Kidney (tissue), 14 donors: ENCODE data around the gene MEN1. TPM values are rescaled to one million over a fixed set of nuclear protein-coding genes. Genes with fewer than 3 reads are reported as not detected.

Experiments
- DNase-seq, 5 donors: peaks; one replicate each; pipeline ENCODE4 v3.0.0-alpha.2; 2013 to 2020
- FAIRE-seq: peaks from 2 replicates; lab custom pipeline; 2012; peaks lifted over from hg19 to GRCh38; lab: Jason Lieb, UNC
- H3K27ac ChIP-seq, 2 donors: one replicate each; pipeline ENCODE4 v1.7.0; 2013; ENCODE audit warnings: low read depth in 2 of 2, low read length in 2 of 2, inconsistent platforms in 1 of 2
- H3K27me3 ChIP-seq: one replicate; pipeline ENCODE4 v1.7.1; 2013; ENCODE audit warnings: low read length, inconsistent platforms; ENCODE audit not compliant: control insufficient read depth, insufficient read depth
- H3K36me3 ChIP-seq, 3 donors: one replicate each; pipeline versions ENCODE4 v1.7.0 to v1.7.1; 2013; ENCODE audit warnings: low read length in 3 of 3, control low read depth in 1 of 3, inconsistent platforms in 1 of 3; ENCODE audit not compliant: insufficient read depth in 3 of 3, control insufficient read depth in 2 of 3
- H3K4me1 ChIP-seq, 3 donors: one replicate each; pipeline versions ENCODE4 v1.7.0 to v1.7.1; 2013; ENCODE audit warnings: low read length in 3 of 3, inconsistent platforms in 1 of 3, low read depth in 1 of 3; ENCODE audit not compliant: control insufficient read depth in 2 of 3, insufficient read depth in 2 of 3
- H3K4me3 ChIP-seq, 3 donors: one replicate each; pipeline versions ENCODE4 v1.7.0 to v1.8.1; 2013; ENCODE audit warnings: low read length in 3 of 3, control low read depth in 1 of 3, inconsistent platforms in 1 of 3
- H3K9ac ChIP-seq, 3 donors: one replicate each; pipeline versions ENCODE4 v1.7.0 to v1.7.1; 2013; ENCODE audit warnings: low read length in 3 of 3, control low read depth in 1 of 3, inconsistent platforms in 1 of 3
- H3K9me3 ChIP-seq, 3 donors: one replicate each; pipeline versions ENCODE4 v1.7.0 to v1.7.1; 2013; ENCODE audit warnings: low read length in 3 of 3, control low read depth in 1 of 3, inconsistent platforms in 1 of 3; ENCODE audit not compliant: control insufficient read depth in 2 of 3, insufficient read depth in 1 of 3
- CTCF ChIP-seq: IDR thresholded peaks from 3 replicates; pipeline ENCODE4 v1.5.1; 2012; ENCODE audit warnings: mild to moderate bottlenecking, moderate library complexity, borderline replicate concordance; ENCODE audit not compliant: insufficient read depth; ENCODE audit errors: extremely low read depth
- intact Hi-C: fragments of 100-400 bp; cut with DNase I; formaldehyde crosslinking; loops from one replicate; pipeline ENCODE4 v1.11.1; 2022
- polyA plus RNA-seq: library from polyadenylated mRNA; stranded (reverse); fragments of 350-450 nt; fragmentation: Illumina TruSeq; extraction: RNeasy Lipid Tissue Mini Kit (QIAGEN cat#74804); gene quantifications from one replicate; pipeline ENCODE4 v1.2.3, GENCODE V29; 2014; ENCODE audit warnings: low read depth, low replicate concordance; ENCODE audit not compliant: insufficient read depth
- total RNA-seq: library from RNA; stranded (reverse); fragmentation: NEBNext Ultra II Directional; extraction: Animal tissue kit (Norgen Biotek cat#: 25700); gene quantifications from one replicate; pipeline ENCODE4 v1.2.1, GENCODE V29; 2021
- donor health status: control.
- donor health status: control.
- donor health status: control.
- donor health status: control.
- donor health status: control.
- donor health status: DM: yes; HTN: yes; CAD: no.
- donor health status: Normal renal cell carcinoma (clear cell type).

MEN1 gene
- total and polyA plus RNA-seq, 2 donors from 2014 or later: 20.9 to 24.0 TPM

GRCh38 chr11:64790205-64791095 lies 19.9 kb downstream of the MEN1 start:
- no peak for TF ChIP-seq CTCF
- intact Hi-C loops: no loop called here
- Histone ChIP-seq H3K36me3 (peaks cover 0 to 2% (median 0%) of the 10 kb centered on the region in 3 donors), H3K27ac (no peak overlapping the region), H3K27me3 (no peaks in the 10 kb centered on the region), H3K9me3 (no peaks in the 10 kb centered on the region), H3K9ac (no peak overlapping the region), H3K4me3 (no peak overlapping the region), H3K4me1 (no peaks in the 10 kb centered on the region)
- peak in 2 of 5 donors; percentile 29 to 69 for DNase-seq
- FAIRE-seq: no peak

GRCh38 chr11:64789331-64790204 lies 20.8 kb downstream of the MEN1 start:
- intact Hi-C loops: no loop called here
- Histone ChIP-seq H3K9ac (no peak overlapping the region), H3K4me1 (no peaks in the 10 kb centered on the region), H3K36me3 (peaks cover 0 to 2% (median 0%) of the 10 kb centered on the region in 3 donors), H3K27me3 (no peaks in the 10 kb centered on the region), H3K9me3 (no peaks in the 10 kb centered on the region), H3K4me3 (no peak overlapping the region), H3K27ac (no peak overlapping the region)
- FAIRE-seq (no peak), DNase-seq (peak in 2 of 5 donors; percentile 25 to 69)
- TF ChIP-seq CTCF: no peak

- no peak for TF ChIP-seq CTCF
- H3K27me3 ChIP-seq: no peaks in the 10 kb centered on the region
- FAIRE-seq: no peak
- H3K9ac ChIP-seq: no peak overlapping the region
- H3K9me3 ChIP-seq: no peaks in the 10 kb centered on the region
- H3K36me3 ChIP-seq: peaks cover 0 to 2% (median 0%) of the 10 kb centered on the region in 3 donors
- peak in 2 of 5 donors; percentile 23 to 52 for DNase-seq
- H3K27ac ChIP-seq: no peak overlapping the region
- H3K4me1 ChIP-seq: no peaks in the 10 kb centered on the region
- intact Hi-C loops: no loop called here
- no peak overlapping the region for H3K4me3 ChIP-seq
Measured at GRCh38 chr11:64788321-64789215, 21.8 kb downstream of the MEN1 start.
